ENCODE measurements around the gene CCDC63.

The CCDC63 gene

GRCh38 chr12:110885152-110885840, 38.5 kb downstream of the CCDC63 start:
- DNase-seq (ENCODE audit: low read depth in 2 of 2), result no peak

- no peak for DNase-seq (ENCODE audit: low read depth in 2 of 2)
Measured at GRCh38 chr12:110888256-110888991, 41.6 kb downstream of the CCDC63 start.

GRCh38 chr12:110889361-110889760, 42.6 kb downstream of the CCDC63 start:
- no peak for DNase-seq (ENCODE audit: low read depth in 2 of 2)

- DNase-seq (ENCODE audit: low read depth in 2 of 2), result no peak
Measured at GRCh38 chr12:110893956-110894355, 47.2 kb downstream of the CCDC63 start.

- no peak for DNase-seq (ENCODE audit: low read depth in 2 of 2)
Measured at GRCh38 chr12:110896559-110896958, 49.8 kb downstream of the CCDC63 start.

- no peak for DNase-seq (ENCODE audit: low read depth in 2 of 2)
Measured at GRCh38 chr12:110901401-110901800, 54.6 kb downstream of the CCDC63 start.

- DNase-seq (ENCODE audit: low read depth in 2 of 2), result no peak
Measured at GRCh38 chr12:110903511-110903910, 56.7 kb downstream of the CCDC63 start.

GRCh38 chr12:110906083-110906482, 59.3 kb downstream of the CCDC63 start:
- DNase-seq (ENCODE audit: low read depth in 2 of 2), result no peak

GRCh38 chr12:110906516-110906915, 59.7 kb downstream of the CCDC63 start:
- no peak for DNase-seq (ENCODE audit: low read depth in 2 of 2)

GRCh38 chr12:110906985-110907384, 60.2 kb downstream of the CCDC63 start:
- no peak for DNase-seq (ENCODE audit: low read depth in 2 of 2)

GRCh38 chr12:110907583-110907982, 60.8 kb downstream of the CCDC63 start:
- DNase-seq (ENCODE audit: low read depth in 2 of 2), result no peak

GRCh38 chr12:110908377-110909152, 61.8 kb downstream of the CCDC63 start:
- DNase-seq (ENCODE audit: low read depth in 2 of 2), result no peak

- DNase-seq (ENCODE audit: low read depth in 2 of 2), result no peak
Measured at GRCh38 chr12:110912263-110912662, 65.5 kb downstream of the CCDC63 start.

- DNase-seq (ENCODE audit: low read depth in 2 of 2), result no peak
Measured at GRCh38 chr12:110913119-110914056, 66.6 kb downstream of the CCDC63 start.

- DNase-seq (ENCODE audit: low read depth in 2 of 2), result no peak
Measured at GRCh38 chr12:110916295-110916875, 69.6 kb downstream of the CCDC63 start.

GRCh38 chr12:110917467-110917866, 70.7 kb downstream of the CCDC63 start:
- DNase-seq (ENCODE audit: low read depth in 2 of 2), result no peak

GRCh38 chr12:110917961-110918360, 71.2 kb downstream of the CCDC63 start:
- no peak for DNase-seq (ENCODE audit: low read depth in 2 of 2)

- no peak for DNase-seq (ENCODE audit: low read depth in 2 of 2)
Measured at GRCh38 chr12:110919720-110920119, 72.9 kb downstream of the CCDC63 start.

- no peak for DNase-seq (ENCODE audit: low read depth in 2 of 2)
Measured at GRCh38 chr12:110920324-110920910, 73.6 kb downstream of the CCDC63 start, which contains the start of gene MYL2. Gene MYL2 (minus strand): TSS chr12:110920579. CDS start chr12:110920529, 50 bp downstream.

- no peak for DNase-seq (ENCODE audit: low read depth in 2 of 2)
Measured at GRCh38 chr12:110921262-110921661, 74.5 kb downstream of the CCDC63 start.

GRCh38 chr12:110922652-110923051, 75.9 kb downstream of the CCDC63 start:
- DNase-seq (ENCODE audit: low read depth in 2 of 2), result no peak

Measured in stimulated activated CD4-positive, alpha-beta T cell treated with anti-CD3 and anti-CD28 coated beads, Interleukin-4, amount 100 ng/mL, for 48 hours (primary cell).